Activated T-helper 9 cell treated with anti-CD3 and anti-CD28 coated beads, Interleukin-2, amount 50 U/mL, for 16 hours (primary cell): ENCODE results near the gene PIR.
A peak's percentile ranks its signal among the peaks of the same experiment; 100 is the strongest.

ENCODE experiments used
- DNase-seq: peaks from one replicate; pipeline ENCODE4 v3.0.0-alpha.2; 2020; ENCODE audit warnings: low read depth

Gene PIR

GRCh38 chrX:15483891-15484290, 9.2 kb downstream of the PIR start:
- no peak for DNase-seq

DNA sequence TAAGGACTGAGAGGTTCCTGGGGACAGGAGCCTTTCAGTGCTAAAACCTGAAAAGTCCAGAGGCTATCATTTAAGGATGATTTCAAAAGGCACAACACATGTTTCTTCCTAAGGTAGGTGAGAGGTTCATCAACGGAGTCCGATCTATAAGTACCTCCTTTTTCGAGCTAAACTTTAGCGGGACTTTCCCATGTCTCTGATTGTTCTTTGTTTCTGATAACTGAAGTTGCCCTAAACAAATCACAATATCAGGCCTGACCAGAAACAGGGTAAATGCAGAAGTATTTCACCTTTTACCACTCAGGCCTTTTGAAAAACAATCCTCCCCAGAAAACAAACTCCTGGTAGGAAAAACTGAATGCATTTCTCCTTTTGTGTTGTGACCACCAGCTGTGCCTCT, 17.6 kb downstream of the PIR start:
- DNase-seq = no peak

- no peak for DNase-seq
These were observed 18.1 kb downstream of the PIR start for GRCh38 chrX:15475021-15475420.

- DNase-seq = no peak
These were observed 19.1 kb downstream of the PIR start for GRCh38 chrX:15474028-15474427.

- no peak for DNase-seq
These were observed 20.6 kb downstream of the PIR start for GRCh38 chrX:15472531-15472930.

DNA sequence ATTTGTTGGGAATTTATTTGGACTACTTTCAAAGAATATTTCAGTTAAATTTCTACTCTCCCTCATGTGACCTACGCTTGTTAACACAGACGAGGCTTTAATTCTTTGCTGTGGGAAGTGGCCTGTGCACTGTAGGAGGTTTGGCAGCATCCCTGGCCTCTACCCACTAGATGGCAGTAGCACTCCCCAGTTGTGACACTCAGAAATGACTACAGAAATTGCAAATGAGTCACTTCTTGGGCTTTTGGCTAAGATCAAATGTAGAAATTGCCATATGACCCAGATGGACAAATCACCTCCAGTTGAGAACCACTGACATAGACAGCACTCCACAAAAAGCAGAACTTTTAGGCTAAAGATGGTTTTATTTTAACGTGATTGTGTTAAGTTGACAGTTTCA, 22.1 kb downstream of the PIR start:
- peak; percentile 33 for DNase-seq

DNA sequence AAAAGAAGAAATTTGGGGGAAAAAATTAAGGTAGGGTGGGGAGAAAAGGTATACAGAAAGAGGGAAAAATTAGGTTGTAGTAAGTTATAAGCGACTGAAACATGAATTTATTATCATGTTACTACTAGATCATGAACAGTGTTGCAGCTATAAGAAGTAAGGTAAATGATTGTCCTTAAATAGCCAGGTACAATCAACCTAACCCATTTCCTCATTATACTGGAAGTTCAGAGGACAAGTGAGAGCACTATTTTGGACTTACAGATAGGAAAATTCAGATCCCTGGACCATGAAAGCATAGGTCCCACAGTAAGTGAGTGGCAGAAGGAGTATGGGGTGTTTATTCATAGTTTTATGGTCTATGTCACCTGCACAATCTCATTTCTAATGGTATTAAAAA, 23.5 kb downstream of the PIR start:
- DNase-seq = no peak

- no peak for DNase-seq
These were observed 25.1 kb downstream of the PIR start for GRCh38 chrX:15468036-15468435.

GRCh38 chrX:15465896-15466651, 27.1 kb downstream of the PIR start:
- no peak for DNase-seq

- DNase-seq = no peak
These were observed 27.8 kb downstream of the PIR start for GRCh38 chrX:15465347-15465746.

DNA sequence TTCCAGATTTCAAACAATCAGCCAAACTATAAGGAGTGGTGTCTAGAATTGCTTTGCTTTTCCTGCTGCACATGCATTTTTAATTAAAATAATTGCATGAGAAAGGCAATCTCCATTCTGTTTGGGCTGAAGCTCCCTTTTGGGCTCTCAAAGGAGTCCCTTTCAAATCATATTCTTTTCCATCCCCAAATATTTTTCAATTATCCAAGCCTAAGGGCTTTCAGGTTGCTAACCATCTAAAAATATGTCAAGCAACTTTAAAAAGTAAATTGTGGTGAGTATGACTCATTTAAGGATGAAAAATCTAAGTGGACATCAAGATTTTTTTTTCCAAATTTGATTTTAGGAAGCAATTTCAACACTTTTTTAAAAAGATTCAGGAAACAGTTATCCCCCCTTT, 28.4 kb downstream of the PIR start:
- DNase-seq = no peak

DNA sequence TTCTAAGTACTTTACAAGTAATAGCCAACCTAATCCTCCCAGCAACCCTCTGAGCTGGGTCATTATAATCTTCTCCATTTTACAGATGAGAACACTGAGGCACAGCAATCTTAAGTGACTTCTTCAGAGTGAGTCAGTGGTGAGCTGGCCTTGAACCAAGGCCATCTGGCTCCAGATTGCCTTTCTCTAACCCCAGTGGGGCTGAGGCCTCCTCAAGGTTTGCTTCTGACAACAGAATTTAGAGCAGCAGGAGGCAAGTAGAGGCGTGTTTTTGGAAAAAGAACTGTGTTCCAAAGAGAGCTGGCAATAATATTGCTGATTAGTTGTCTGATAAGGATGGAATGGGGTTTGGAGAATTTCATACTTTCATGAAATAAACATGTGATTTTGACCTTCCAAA, 41.2 kb downstream of the PIR start:
- DNase-seq = no peak

- DNase-seq = no peak
These were observed 45.0 kb downstream of the PIR start for GRCh38 chrX:15448010-15448639.

DNA sequence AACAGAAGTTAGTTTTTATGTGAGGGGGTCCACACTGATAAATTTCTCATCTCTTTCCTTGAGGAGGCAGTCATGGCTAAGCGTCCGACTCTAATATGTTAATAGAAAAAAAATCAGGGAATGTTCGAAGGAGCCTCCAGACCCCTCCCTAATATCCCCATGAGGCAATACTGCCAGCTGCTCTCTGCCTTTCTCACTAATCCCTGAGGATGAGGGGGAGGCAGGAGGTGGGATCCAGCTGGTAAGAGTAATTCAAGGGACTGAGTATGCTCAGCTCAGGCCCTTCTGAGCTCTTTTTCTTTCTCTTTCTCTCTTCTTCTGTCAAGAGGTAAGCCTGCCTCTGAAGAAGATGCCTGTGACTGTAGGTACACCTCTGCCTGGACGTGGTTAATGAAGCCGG, 51.7 kb downstream of the PIR start:
- no peak for DNase-seq

- DNase-seq = no peak
These were observed 54.8 kb downstream of the PIR start for GRCh38 chrX:15438332-15438731.

DNA sequence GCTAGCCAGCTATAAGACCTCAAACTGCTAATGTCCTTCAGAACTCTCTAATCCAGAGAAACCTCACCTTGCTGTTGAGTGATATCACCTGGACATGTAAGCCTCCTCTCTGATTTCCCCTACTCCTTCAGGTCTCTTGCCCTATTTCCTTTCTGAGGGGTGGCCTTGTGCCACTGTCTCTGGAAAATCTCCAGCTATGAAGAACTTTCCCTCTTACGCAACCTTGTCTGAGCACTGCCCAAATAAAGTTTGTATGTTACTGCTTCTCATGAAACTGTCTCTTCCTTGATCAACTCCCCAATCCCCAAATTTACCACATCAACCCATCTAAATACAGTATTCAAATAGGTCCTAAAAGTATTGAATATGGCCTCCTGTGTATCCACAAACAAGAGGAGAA, 55.4 kb downstream of the PIR start:
- no peak for DNase-seq

DNA sequence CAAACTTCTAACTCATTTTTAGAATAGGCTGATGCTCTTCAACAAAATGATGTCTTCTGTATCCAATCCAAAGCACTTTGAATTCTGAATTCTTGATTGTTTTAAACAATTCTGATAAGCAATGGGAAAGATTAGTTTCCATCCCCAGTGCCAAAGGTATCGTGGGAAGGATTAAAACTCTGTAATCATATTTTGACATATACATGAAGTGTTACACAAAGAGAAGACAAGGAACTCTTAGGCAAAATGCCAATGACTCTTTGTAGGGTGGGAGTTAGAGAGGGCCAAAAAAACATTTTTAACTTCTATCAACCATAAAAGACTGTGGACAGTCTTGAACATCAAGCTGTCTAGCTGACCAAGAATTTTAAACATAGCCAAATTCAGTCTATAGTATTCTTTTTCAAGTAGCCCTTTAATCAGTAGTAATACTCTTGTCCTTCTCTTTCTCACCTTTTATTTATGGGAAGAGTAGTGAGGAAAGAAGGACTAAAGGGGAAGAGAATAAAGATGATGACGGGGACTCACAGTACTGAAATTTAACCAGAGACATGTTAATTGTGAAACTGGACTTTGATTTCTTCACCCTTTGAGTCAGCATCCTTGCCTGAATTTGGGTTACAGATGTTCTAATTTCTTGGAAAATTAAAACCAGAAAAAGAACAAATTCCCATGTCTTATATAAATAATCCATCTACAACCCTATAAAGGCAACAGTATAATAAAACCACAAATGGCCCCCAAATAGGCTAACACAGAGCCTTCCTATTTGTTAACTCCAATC, 57.1 kb downstream of the PIR start:
- DNase-seq = no peak

DNA sequence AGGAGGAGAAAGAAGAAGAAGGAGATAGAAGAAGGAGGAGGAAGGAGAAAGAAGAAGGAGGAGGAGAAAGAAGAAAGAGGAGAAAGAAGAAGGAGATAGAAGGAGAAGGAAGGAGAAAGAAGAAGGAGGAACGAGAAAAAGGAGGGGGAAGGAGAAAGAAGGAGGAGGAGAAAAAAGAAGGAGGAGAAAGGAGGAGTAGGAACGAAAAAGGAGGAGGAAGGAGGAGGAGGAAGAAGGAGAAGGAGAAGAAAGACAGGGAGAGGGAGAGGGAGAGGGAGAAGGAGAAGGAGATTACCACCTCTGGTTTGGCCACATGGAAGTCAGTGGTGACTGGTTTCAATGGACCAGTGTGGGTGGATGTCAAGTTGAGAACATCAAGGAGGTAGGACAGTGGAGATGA, 58.9 kb downstream of the PIR start:
- no peak for DNase-seq

GRCh38 chrX:15430584-15430983, 62.5 kb downstream of the PIR start:
- no peak for DNase-seq

- no peak for DNase-seq
These were observed 63.1 kb downstream of the PIR start for GRCh38 chrX:15430076-15430475.

- DNase-seq = no peak
These were observed 68.1 kb downstream of the PIR start for GRCh38 chrX:15425024-15425423.

GRCh38 chrX:15418707-15419181, 74.4 kb downstream of the PIR start:
- DNase-seq = no peak
